ENCODE data around the gene FDX2. TPM values are rescaled to one million over a fixed set of nuclear protein-coding genes. Genes with fewer than 3 reads are reported as not detected.

FDX2 gene
- total and polyA plus RNA-seq, 2 of the 13 experiments (the other 11 are each of a cell fraction or from before 2014, with no cell fraction given) = 21.0 to 24.7 TPM

- no peak for TF ChIP-seq CREB3 (CRISPR knock-in tag; IDR thresholded peaks at IDR 0.05)
- no peak for TF ChIP-seq ZNF382 (CRISPR knock-in tag; IDR thresholded peaks at IDR 0.05; ENCODE audit: borderline replicate concordance)
- TF ChIP-seq KDM2A (CRISPR knock-in tag; IDR thresholded peaks at IDR 0.05; ENCODE audit: borderline replicate concordance, low read depth) = no peak
- TF ChIP-seq PHF8 (CRISPR knock-in tag; IDR thresholded peaks at IDR 0.05) = no peak; the same call in 1 of the 2 replicates
- TF ChIP-seq ZBTB39 (CRISPR knock-in tag; IDR thresholded peaks at IDR 0.05) = no peak
- no peak for TF ChIP-seq KDM5A (IDR thresholded peaks at IDR 0.05; ENCODE audit: borderline replicate concordance, low read length)
- no peak for TF ChIP-seq ZNF329 (CRISPR knock-in tag; IDR thresholded peaks at IDR 0.05; ENCODE audit: low read depth)
- peak; percentile 7; the same call in 1 of the 2 replicates for TF ChIP-seq EED (CRISPR knock-in tag; IDR thresholded peaks at IDR 0.05)
- no peak for TF ChIP-seq ZNF446 (CRISPR knock-in tag; IDR thresholded peaks at IDR 0.05)
- no peak for TF ChIP-seq SIN3B (IDR thresholded peaks at IDR 0.05; ENCODE audit: low read length)
- TF ChIP-seq ELF4 (CRISPR knock-in tag; IDR thresholded peaks at IDR 0.05; ENCODE audit: borderline replicate concordance) = no peak
- TF ChIP-seq PLRG1 (conservative IDR thresholded peaks at IDR 0.05) = no peak
- no peak for TF ChIP-seq ZNF614 (CRISPR knock-in tag; IDR thresholded peaks at IDR 0.05; ENCODE audit: borderline replicate concordance)
- peak; percentile 10 for TF ChIP-seq ASH2L (IDR thresholded peaks at IDR 0.05; ENCODE audit: insufficient read length, low read depth, low read length)
- TF ChIP-seq TRIM24 (CRISPR knock-in tag; IDR thresholded peaks at IDR 0.05) = no peak
- no peak for TF ChIP-seq ATRX (CRISPR knock-in tag; IDR thresholded peaks at IDR 0.05; ENCODE audit: borderline replicate concordance)
- no peak for TF ChIP-seq HMGA1 (CRISPR knock-in tag; conservative IDR thresholded peaks at IDR 0.05)
- no peak for TF ChIP-seq ZNF879 (CRISPR knock-in tag; IDR thresholded peaks at IDR 0.05)
- TF ChIP-seq MEIS1 (CRISPR knock-in tag; IDR thresholded peaks at IDR 0.05; ENCODE audit: borderline replicate concordance) = no peak
- TF ChIP-seq ZNF639 (CRISPR knock-in tag; conservative IDR thresholded peaks at IDR 0.05) = no peak
- TF ChIP-seq GPBP1L1 (CRISPR knock-in tag; IDR thresholded peaks at IDR 0.05) = no peak
- no peak for TF ChIP-seq RXRA (CRISPR knock-in tag; IDR thresholded peaks at IDR 0.05)
- no peak for TF ChIP-seq RARG (CRISPR knock-in tag; IDR thresholded peaks at IDR 0.05; ENCODE audit: low read depth)
- TF ChIP-seq THAP8 (CRISPR knock-in tag; IDR thresholded peaks at IDR 0.05; ENCODE audit: borderline replicate concordance) = no peak
- peak; percentile 73 for TF ChIP-seq PHF21A (CRISPR knock-in tag; IDR thresholded peaks at IDR 0.05)
Measured at GRCh38 chr19:10332158-10332964, 16.5 kb upstream of the FDX2 start (continued).
